ENCODE data around the gene MRGPRX4. TPM values are rescaled to one million over a fixed set of nuclear protein-coding genes. Genes with fewer than 3 reads are reported as not detected.

The MRGPRX4 gene
- total RNA-seq, 1 experiment from 2014 or later: not detected

- Mint-ChIP-seq H3K36me3 (ENCODE audit: insufficient read depth, unreplicated experiment) (no peaks in the 10 kb centered on the region), H3K9me3 (ENCODE audit: low read depth, unreplicated experiment) (no peaks in the 10 kb centered on the region), H3K27ac (ENCODE audit: unreplicated experiment) (no peak overlapping the region), H3K27me3 (ENCODE audit: unreplicated experiment) (peaks cover 50% of the 10 kb centered on the region), H3K4me3 (ENCODE audit: low read depth, unreplicated experiment) (no peak overlapping the region), H3K4me1 (ENCODE audit: low read depth, unreplicated experiment) (no peaks in the 10 kb centered on the region)
- BruUV-seq (replicated peaks): no TSS peak
- intact Hi-C loops (cut with micrococcal nuclease; ENCODE audit: unreplicated experiment): no loop called here
- no peak for DNase-seq
- no peak for TF ChIP-seq CTCF (IDR thresholded peaks at IDR 0.05; ENCODE audit: unreplicated experiment)
- CTCF ChIA-PET: no interaction called here
Observed at GRCh38 chr11:18221274-18221876, 48.7 kb downstream of the MRGPRX4 start.

GRCh38 chr11:18222814-18223421 is 50.3 kb downstream of the MRGPRX4 start:
- Mint-ChIP-seq H3K27me3 (ENCODE audit: unreplicated experiment) (peaks cover 40% of the 10 kb centered on the region), H3K27ac (ENCODE audit: unreplicated experiment) (no peak overlapping the region), H3K9me3 (ENCODE audit: low read depth, unreplicated experiment) (no peaks in the 10 kb centered on the region), H3K36me3 (ENCODE audit: insufficient read depth, unreplicated experiment) (no peaks in the 10 kb centered on the region), H3K4me1 (ENCODE audit: low read depth, unreplicated experiment) (no peaks in the 10 kb centered on the region), H3K4me3 (ENCODE audit: low read depth, unreplicated experiment) (no peak overlapping the region)
- no peak for TF ChIP-seq CTCF (IDR thresholded peaks at IDR 0.05; ENCODE audit: unreplicated experiment)
- CTCF ChIA-PET: no interaction called here
- intact Hi-C loops (cut with micrococcal nuclease; ENCODE audit: unreplicated experiment): no loop called here
- no peak for DNase-seq
- BruUV-seq (replicated peaks): no TSS peak

Other genes with a start within 250 kb of the MRGPRX4 start
- 23.8 and 28.1 TPM in 2 replicates for gene SERGEF, start 159.8 kb upstream of the MRGPRX4 start, total RNA-seq (2022)
- gene TPH1, start 126.6 kb upstream of the MRGPRX4 start, total RNA-seq (2022): 0.24 and 0.34 TPM in 2 replicates
- 23.9 and 29.3 TPM in 2 replicates for gene SAAL1, start 66.8 kb upstream of the MRGPRX4 start, total RNA-seq (2022)
- gene MRGPRX3, start 40.3 kb upstream of the MRGPRX4 start, total RNA-seq (2022): not detected in 2 replicates
- 2.6 and 7.2 TPM in 2 replicates for gene SAA4, start 64.0 kb downstream of the MRGPRX4 start, total RNA-seq (2022)
- 22.0 and 31.5 TPM in 2 replicates for gene SAA2, start 75.8 kb downstream of the MRGPRX4 start, total RNA-seq (2022)
- gene SAA1, start 93.4 kb downstream of the MRGPRX4 start, total RNA-seq (2022): 23.9 and 54.1 TPM in 2 replicates
- gene HPS5, start 149.3 kb downstream of the MRGPRX4 start, total RNA-seq (2022): 25.2 and 26.4 TPM in 2 replicates
- gene GTF2H1, start 149.7 kb downstream of the MRGPRX4 start, total RNA-seq (2022): 43.0 and 44.3 TPM in 2 replicates
- gene LDHA, start 221.7 kb downstream of the MRGPRX4 start, total RNA-seq (2022): 635 and 721 TPM in 2 replicates
- not detected in 2 replicates for gene LDHC, start 239.5 kb downstream of the MRGPRX4 start, total RNA-seq (2022)

Data from Calu3 (cell line).